K562 (cell line): ENCODE measurements around the gene PCSK7. TPM values are rescaled to one million over a fixed set of nuclear protein-coding genes. Genes with fewer than 3 reads are reported as not detected.

Experiments
- ATAC-seq: fragments of 200-7000 bp; cut with Tn5 transposase; 3 replicates; pipeline ENCODE4 v1.9.1; 2020; ENCODE audit warnings: moderate library complexity
- BruUV-seq: library from RNA; stranded (reverse); fragments of 400-500 nt; replicated peaks from 2 replicates; lab custom pipeline; 2021; lab: Mats Ljungman, UMichigan
- CTCF ChIA-PET: fragments of 300-600 bp; formaldehyde crosslinking; extraction: SDS; loops from one replicate; lab custom pipeline; 2021; ENCODE audit warnings: low intra/inter-chr PET ratio; lab: Yijun Ruan, JAX
- POLR2A ChIA-PET: fragments of 300-600, 350-650 bp; sonication (Branson Sonifier 250); formaldehyde crosslinking; extraction: SDS; loops from one replicate; lab custom pipeline; 2021; ENCODE audit warnings: antibody characterized with exemption, inconsistent platforms; lab: Yijun Ruan, JAX
- DNase-seq, 4 experiments: peaks; one replicate each; pipeline versions ENCODE4 v3.0.0 to v3.0.0-alpha.2; 2011 to 2018; ENCODE audit warnings: low spot score in 3 of 4, mixed read lengths in 3 of 4; ENCODE audit errors: extremely low read depth in 1 of 4
- FAIRE-seq: peaks from 2 replicates; lab custom pipeline; 2011; peaks lifted over from hg19 to GRCh38; lab: Jason Lieb, UNC
- H2AFZ ChIP-seq: 2 replicates; pipeline ENCODE4 v1.6.0; 2011; ENCODE audit warnings: low read depth, low read length, control low read depth, inconsistent platforms
- H3K27ac ChIP-seq: fragments of 200-600 bp; 3 replicates; pipeline ENCODE4 v1.8.0; 2011; ENCODE audit warnings: low read depth, mild to moderate bottlenecking, control low read depth, inconsistent platforms, low read length, moderate library complexity, mixed read lengths; ENCODE audit errors: extremely low read depth
- H3K27me3 ChIP-seq, 2 experiments: fragments of 300-600 bp in 1 of 2; 2 replicates in 1 of 2; 3 replicates in 1 of 2; pipeline versions ENCODE4 v1.6.0 to v1.8.0; 2011; ENCODE audit warnings: inconsistent platforms in 2 of 2, low read length in 2 of 2, mild to moderate bottlenecking in 1 of 2, mixed read lengths in 1 of 2, moderate library complexity in 1 of 2; ENCODE audit not compliant: control insufficient read depth in 2 of 2, insufficient read depth in 2 of 2
- H3K36me3 ChIP-seq: fragments of 300-600 bp; 3 replicates; pipeline ENCODE4 v1.8.0; 2011; ENCODE audit warnings: mild to moderate bottlenecking, low read length, inconsistent platforms; ENCODE audit not compliant: control insufficient read depth, insufficient read depth
- H3K4me1 ChIP-seq, 2 experiments: fragments of 200-600 bp in 1 of 2; replicated peaks in 1 of 2; 2 replicates in 1 of 2; 3 replicates in 1 of 2; pipeline versions ENCODE4 v1.5.1 to v1.8.0; 2011; ENCODE audit warnings: inconsistent platforms in 2 of 2, low read length in 2 of 2, mild to moderate bottlenecking in 1 of 2, mixed read lengths in 1 of 2, moderate library complexity in 1 of 2; ENCODE audit not compliant: control insufficient read depth in 2 of 2, insufficient read depth in 2 of 2
- H3K4me2 ChIP-seq: 2 replicates; pipeline ENCODE4 v1.6.1; 2011; ENCODE audit warnings: low read length, control low read depth, inconsistent platforms, mixed read lengths; ENCODE audit not compliant: insufficient read depth
- H3K4me3 ChIP-seq: fragments of 200-600 bp; sonication (generic), shearing (Covaris generic); 2 replicates; pipeline ENCODE4 v1.5.1; 2016; ENCODE audit warnings: control low read depth, inconsistent platforms
- H3K79me2 ChIP-seq: fragments of 200-600 bp; 3 replicates; pipeline ENCODE4 v1.8.0; 2011; ENCODE audit warnings: low read length, inconsistent platforms; ENCODE audit not compliant: control insufficient read depth, insufficient read depth
- H3K9ac ChIP-seq, 2 experiments: 2 replicates each; pipeline versions ENCODE4 v1.6.0 to v1.6.1; 2011; ENCODE audit warnings: low read depth in 2 of 2, low read length in 2 of 2, control low read depth in 1 of 2, inconsistent platforms in 1 of 2, mild to moderate bottlenecking in 1 of 2, mixed read lengths in 1 of 2; ENCODE audit not compliant: insufficient read depth in 1 of 2
- H3K9me1 ChIP-seq: one replicate; pipeline ENCODE4 v1.6.0; 2011; ENCODE audit warnings: inconsistent platforms, mild to moderate bottlenecking, low read length, moderate library complexity; ENCODE audit not compliant: control insufficient read depth, insufficient read depth
- H3K9me3 ChIP-seq: replicated peaks from 2 replicates; pipeline ENCODE4 v1.5.1; 2011; ENCODE audit warnings: low read depth, low read length, inconsistent platforms; ENCODE audit not compliant: control insufficient read depth, insufficient read depth
- H4K20me1 ChIP-seq: replicated peaks from 2 replicates; pipeline ENCODE4 v1.6.1; 2011; ENCODE audit warnings: low read length, inconsistent platforms, mixed read lengths; ENCODE audit not compliant: control insufficient read depth, insufficient read depth
- BHLHE40 ChIP-seq: IDR thresholded peaks from 2 replicates; pipeline ENCODE4 v1.6.1; 2011; ENCODE audit warnings: low read length, improper control_type of control experiment
- CHCHD3 ChIP-seq: fragments of 250-450 bp; sonication (Bioruptor Pico); IDR thresholded peaks from 2 replicates; pipeline ENCODE4 v2.1.2; 2022; ENCODE audit warnings: mild to moderate bottlenecking
- CSDE1 ChIP-seq, 2 experiments: fragments of 450-650 bp; IDR thresholded peaks; 2 replicates each; pipeline ENCODE4 v1.6.1; 2016; ENCODE audit warnings: mild to moderate bottlenecking in 1 of 2
- E2F4 ChIP-seq: sonication (generic); formaldehyde crosslinking; IDR thresholded peaks from 2 replicates; pipeline ENCODE4 v1.8.0; 2022; ENCODE audit warnings: mild to moderate bottlenecking, low read depth, missing genetic modification reagents
- KLF6 ChIP-seq: fragments of 250-450 bp; sonication (Bioruptor Pico); IDR thresholded peaks from 2 replicates; pipeline ENCODE4 v1.4.0; 2020; ENCODE audit warnings: mild to moderate bottlenecking, moderate library complexity, borderline replicate concordance
- NEUROD1 ChIP-seq: fragments of 150-350 bp; IDR thresholded peaks from 2 replicates; pipeline ENCODE4 v1.6.1; 2014; ENCODE audit warnings: borderline replicate concordance, low read length, low read depth; ENCODE audit not compliant: partially characterized antibody
- REST ChIP-seq, 2 experiments: fragments of 450-650 bp; formaldehyde crosslinking in 1 of 2; IDR thresholded peaks; 2 replicates each; pipeline versions ENCODE4 v1.4.0 to v1.6.1; 2014 to 2020; ENCODE audit warnings: mild to moderate bottlenecking in 2 of 2, borderline replicate concordance in 1 of 2, low read depth in 1 of 2
- ZNF384 ChIP-seq: IDR thresholded peaks from 2 replicates; pipeline ENCODE4 v1.6.1; 2012; ENCODE audit warnings: low read depth, low read length, improper control_type of control experiment
- ZNF780A ChIP-seq: fragments of 250-450 bp; sonication (Bioruptor Pico); IDR thresholded peaks from 2 replicates; pipeline ENCODE4 v1.5.0; 2021; ENCODE audit warnings: mild to moderate bottlenecking
- WGBS: fragments of 100-300 bp; shearing (Covaris generic); methylation state at CpG from one replicate; pipeline ENCODE4 v1.1.6; 2016; ENCODE audit warnings: low coverage, mixed read lengths; ENCODE audit not compliant: insufficient coverage; ENCODE audit errors: missing lambda C conversion rate; 5-methylcytosine and 5-hydroxymethylcytosine counted together
- in situ Hi-C: fragments of 300-500 bp; cut with MboI; formaldehyde crosslinking; loops from 4 replicates; pipeline ENCODE4 v1.15.0; 2018; ENCODE audit warnings: inconsistent platforms, mixed read lengths
- intact Hi-C: fragments of 100-400 bp; cut with micrococcal nuclease; formaldehyde crosslinking; loops from 2 replicates; pipeline ENCODE4 v1.14.2; 2022
- polyA plus RNA-seq, 8 experiments: library from polyadenylated mRNA; depleted of rRNA in 4 of 8; stranded (reverse) in 5 of 8; unstranded in 3 of 8; fragments of >200 nt; fragmentation: Nextera tagmentation in 2 of 8; fragmentation: Illumina TruSeq in 1 of 8; extraction: Ambion mirVana in 2 of 8; extraction: Trizol in 1 of 8; gene quantifications; 2 replicates each; pipeline versions ENCODE4 v1.2.1 to v1.2.3, GENCODE V29; 2011 to 2014; ENCODE audit warnings: inconsistent platforms in 1 of 8, missing spikeins in 1 of 8
- total RNA-seq, 7 experiments: library from RNA; depleted of rRNA in 6 of 7; stranded (reverse); fragments of >200 nt in 6 of 7; fragmentation: Illumina TruSeq in 2 of 7; extraction: Trizol in 2 of 7; gene quantifications; 2 replicates each; pipeline versions ENCODE4 v1.2.1 to v1.2.3, GENCODE V29; 2011 to 2021; ENCODE audit warnings: low replicate concordance in 1 of 7

Gene PCSK7
- total and polyA plus RNA-seq, 9 of the 15 experiments (the other 6 are each of a cell fraction or from before 2014, with no cell fraction given): 3.1 to 29.2 (median 15.6) TPM

GRCh38 chr11:117256573-117256972 is 24.7 kb upstream of the PCSK7 start:
- H3K36me3 ChIP-seq: peaks cover 17% of the 10 kb centered on the region; the same call in 2 of the 3 replicates
- H3K4me1 ChIP-seq: no peaks in the 10 kb centered on the region
- H4K20me1 ChIP-seq: no peaks in the 10 kb centered on the region
- POLR2A ChIA-PET: interaction anchor here (0.6 kb wide), 1 partner anchor 32 kb away, joined by 3 read pairs; no protein-coding TSS in a partner anchor
- no peak for DNase-seq
- intact Hi-C loops (no loop called here), in situ Hi-C loops (no loop called here)
- H3K4me3 ChIP-seq: no peak overlapping the region
- no peaks in the 10 kb centered on the region for H3K9me3 ChIP-seq
- no peak overlapping the region for H2AFZ ChIP-seq
- H3K4me2 ChIP-seq: no peak overlapping the region
- no peaks in the 10 kb centered on the region for H3K27me3 ChIP-seq
- TF ChIP-seq ZNF780A (no peak), ZNF384 (no peak), CSDE1 (IDR thresholded peaks at IDR 0.05) (no peak), CHCHD3 (no peak), NEUROD1 (no peak), BHLHE40 (no peak), REST (IDR thresholded peaks at IDR 0.05; ENCODE audit: borderline replicate concordance) (no peak), REST (CRISPR knock-in tag; IDR thresholded peaks at IDR 0.05; ENCODE audit: low read depth) (no peak), KLF6 (CRISPR knock-in tag) (no peak), E2F4 (CRISPR knock-in tag) (no peak)
- no peak for FAIRE-seq
- H3K27ac ChIP-seq: no peak overlapping the region
- H3K79me2 ChIP-seq: no peaks in the 10 kb centered on the region; the same call in 2 of the 3 replicates
- CTCF ChIA-PET: no interaction called here
- H3K9ac ChIP-seq: no peak overlapping the region
- ATAC-seq: no peak
- BruUV-seq: no TSS peak
- WGBS: 54% methylated on average over 2 of the region's 2 CpGs
- no peaks in the 10 kb centered on the region for H3K9me1 ChIP-seq
